Measurements from ENCODE around the gene PDE8A. TPM values are rescaled to one million over a fixed set of nuclear protein-coding genes. Genes with fewer than 3 reads are reported as not detected.

PDE8A gene
- total and polyA plus RNA-seq, 2 donors (not counting 1 experiment from before 2014, with no cell fraction given): 17.4 to 51.1 TPM

DNA sequence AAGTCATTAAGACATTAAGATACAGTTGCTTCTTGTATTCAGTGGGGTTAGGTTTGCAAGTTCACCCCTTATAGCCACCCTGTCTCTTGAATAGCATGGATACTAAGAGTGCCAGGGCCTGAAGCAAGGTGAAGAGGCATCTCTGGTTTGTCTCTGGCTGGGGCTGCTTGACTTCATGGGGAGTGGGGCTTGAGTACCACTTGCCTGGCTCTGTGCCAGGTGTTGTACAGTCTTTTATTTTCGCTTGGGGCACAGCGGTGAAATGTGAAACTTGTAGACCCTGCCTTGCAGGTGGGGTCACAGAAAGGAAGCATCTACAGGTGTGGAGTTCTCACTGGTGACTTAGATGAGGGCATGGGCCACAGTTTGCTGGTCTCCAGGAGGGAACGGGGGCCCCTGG lies 152.1 kb downstream of the PDE8A start:
- intact Hi-C loops (cut with micrococcal nuclease): no loop called here
- TF ChIP-seq EZH2 (IDR thresholded peaks at IDR 0.05; ENCODE audit: borderline replicate concordance, insufficient read depth, low read depth, low read length, poor library complexity, severe bottlenecking): no peak
- TF ChIP-seq, protein P1, sequence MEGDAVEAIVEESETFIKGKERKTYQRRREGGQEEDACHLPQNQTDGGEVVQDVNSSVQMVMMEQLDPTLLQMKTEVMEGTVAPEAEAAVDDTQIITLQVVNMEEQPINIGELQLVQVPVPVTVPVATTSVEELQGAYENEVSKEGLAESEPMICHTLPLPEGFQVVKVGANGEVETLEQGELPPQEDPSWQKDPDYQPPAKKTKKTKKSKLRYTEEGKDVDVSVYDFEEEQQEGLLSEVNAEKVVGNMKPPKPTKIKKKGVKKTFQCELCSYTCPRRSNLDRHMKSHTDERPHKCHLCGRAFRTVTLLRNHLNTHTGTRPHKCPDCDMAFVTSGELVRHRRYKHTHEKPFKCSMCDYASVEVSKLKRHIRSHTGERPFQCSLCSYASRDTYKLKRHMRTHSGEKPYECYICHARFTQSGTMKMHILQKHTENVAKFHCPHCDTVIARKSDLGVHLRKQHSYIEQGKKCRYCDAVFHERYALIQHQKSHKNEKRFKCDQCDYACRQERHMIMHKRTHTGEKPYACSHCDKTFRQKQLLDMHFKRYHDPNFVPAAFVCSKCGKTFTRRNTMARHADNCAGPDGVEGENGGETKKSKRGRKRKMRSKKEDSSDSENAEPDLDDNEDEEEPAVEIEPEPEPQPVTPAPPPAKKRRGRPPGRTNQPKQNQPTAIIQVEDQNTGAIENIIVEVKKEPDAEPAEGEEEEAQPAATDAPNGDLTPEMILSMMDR (IDR thresholded peaks at IDR 0.05): no peak
- H3K27ac Mint-ChIP-seq: no peak overlapping the region
- ATAC-seq (ENCODE audit: low read depth): no peak
- Histone ChIP-seq H4K20me1 (ENCODE audit: control insufficient read depth, insufficient read depth, low read length, poor library complexity, severe bottlenecking) (no peaks in the 10 kb centered on the region), H3K9me3 (ENCODE audit: control extremely low read depth in 1 of 3, control insufficient read depth in 2 of 3, insufficient read depth in 1 of 3, low read length in 2 of 3) (peaks cover 0 to 2% (median 0%) of the 10 kb centered on the region in 3 donors), H3K9ac (ENCODE audit: low read length) (no peak overlapping the region), H3K4me1 (ENCODE audit: control insufficient read depth in 2 of 2, insufficient read depth in 2 of 2, low read length in 2 of 2) (no peaks in the 10 kb centered on the region), H3K36me3 (replicated peaks in 1 of 2; ENCODE audit: control extremely low read depth in 1 of 2, control insufficient read depth in 1 of 2, extremely low read depth in 1 of 2, insufficient read depth in 2 of 2, low read length in 1 of 2) (peaks cover 0 to 43% of the 10 kb centered on the region in 2 experiments), H3K27me3 (replicated peaks in 1 of 4; ENCODE audit: control extremely low read depth in 1 of 4, control insufficient read depth in 3 of 4, insufficient read depth in 4 of 4, low read length in 3 of 4) (no peaks in the 10 kb centered on the region), H2AFZ (ENCODE audit: insufficient read depth, low read depth, low read length, poor library complexity, severe bottlenecking) (no peak overlapping the region), H3K4me2 (replicated peaks; ENCODE audit: low read depth, low read length, poor library complexity, severe bottlenecking) (no peak overlapping the region), H3K79me2 (ENCODE audit: control insufficient read depth, insufficient read depth, low read length) (no peaks in the 10 kb centered on the region), H3K4me3 (ENCODE audit: control extremely low read depth in 1 of 5, extremely low read depth in 1 of 5, insufficient read depth in 1 of 5, low read depth in 2 of 5, low read length in 4 of 5) (no peak overlapping the region), H3K27ac (ENCODE audit: low read length in 2 of 2) (no peak overlapping the region)
- H3K4me1 Mint-ChIP-seq: no peaks in the 10 kb centered on the region
- no peak overlapping the region for H3K4me3 Mint-ChIP-seq
- WGBS (ENCODE audit: insufficient coverage): 100% methylated on average over 3 of the region's 3 CpGs
- no peaks in the 10 kb centered on the region for H3K27me3 Mint-ChIP-seq
- CTCF ChIA-PET: no interaction called here
- H3K9me3 Mint-ChIP-seq (ENCODE audit: insufficient read depth): peaks cover 2% of the 10 kb centered on the region
- DNase-seq: no peak
- POLR2A ChIA-PET: no interaction called here

DNA sequence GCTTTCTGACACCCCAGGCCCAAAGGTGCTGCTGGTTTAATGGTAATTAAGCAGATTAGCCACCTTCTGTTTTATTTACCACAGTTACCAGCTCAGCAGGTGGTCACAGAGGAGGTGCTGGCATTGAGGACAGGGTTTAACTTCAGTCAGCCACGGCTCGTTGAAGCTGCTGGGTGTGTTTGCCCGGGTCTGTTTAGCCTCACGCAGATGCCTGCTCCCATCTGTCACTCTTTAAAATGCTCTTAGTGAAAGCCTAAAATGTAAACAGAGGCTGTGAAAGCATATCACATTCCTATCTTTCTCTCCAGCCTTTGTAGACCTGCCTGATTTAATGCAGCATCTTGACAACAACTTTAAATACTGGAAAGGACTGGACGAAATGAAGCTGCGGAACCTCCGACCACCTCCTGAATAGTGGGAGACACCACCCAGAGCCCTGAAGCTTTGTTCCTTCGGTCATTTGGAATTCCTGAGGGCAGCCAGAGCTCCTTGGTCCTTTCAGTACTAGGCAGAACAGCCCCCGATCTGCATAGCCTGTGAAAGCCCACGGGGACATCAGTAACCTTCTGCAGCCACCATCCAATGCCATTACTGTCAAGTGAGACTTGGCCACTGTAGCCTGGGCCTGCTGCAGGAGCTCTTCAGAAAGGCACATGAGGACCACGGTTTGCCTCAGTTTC lies 156.0 kb downstream of the PDE8A start:
- DNase-seq (no peak), ATAC-seq (ENCODE audit: low read depth) (no peak)
- H3K9me3 ChIP-seq (ENCODE audit: control extremely low read depth in 1 of 3, control insufficient read depth in 2 of 3, insufficient read depth in 1 of 3, low read length in 2 of 3): no peaks in the 10 kb centered on the region
- CTCF ChIA-PET: no interaction called here
- TF ChIP-seq, protein P1 (IDR thresholded peaks at IDR 0.05): no peak
- no peak for TF ChIP-seq EZH2 (IDR thresholded peaks at IDR 0.05; ENCODE audit: borderline replicate concordance, insufficient read depth, low read depth, low read length, poor library complexity, severe bottlenecking)
- H3K27me3 ChIP-seq (replicated peaks in 1 of 4; ENCODE audit: control extremely low read depth in 1 of 4, control insufficient read depth in 3 of 4, insufficient read depth in 4 of 4, low read length in 3 of 4): no peaks in the 10 kb centered on the region
- H3K4me3 ChIP-seq (ENCODE audit: control extremely low read depth in 1 of 5, extremely low read depth in 1 of 5, insufficient read depth in 1 of 5, low read depth in 2 of 5, low read length in 4 of 5): no peak overlapping the region
- Mint-ChIP-seq H3K27ac (no peak overlapping the region), H3K27me3 (no peaks in the 10 kb centered on the region), H3K9me3 (ENCODE audit: insufficient read depth) (no peaks in the 10 kb centered on the region), H3K4me3 (no peak overlapping the region), H3K4me1 (no peaks in the 10 kb centered on the region)
- no peak overlapping the region for H2AFZ ChIP-seq (ENCODE audit: insufficient read depth, low read depth, low read length, poor library complexity, severe bottlenecking)
- POLR2A ChIA-PET: no interaction called here
- intact Hi-C loops (cut with micrococcal nuclease): no loop called here
- 94% methylated on average over 10 of the region's 11 CpGs for WGBS (ENCODE audit: insufficient coverage)
- H4K20me1 ChIP-seq (ENCODE audit: control insufficient read depth, insufficient read depth, low read length, poor library complexity, severe bottlenecking): no peaks in the 10 kb centered on the region
- peaks cover 0 to 35% of the 10 kb centered on the region in 2 experiments for H3K36me3 ChIP-seq (replicated peaks in 1 of 2; ENCODE audit: control extremely low read depth in 1 of 2, control insufficient read depth in 1 of 2, extremely low read depth in 1 of 2, insufficient read depth in 2 of 2, low read length in 1 of 2)
- no peaks in the 10 kb centered on the region for H3K4me1 ChIP-seq (ENCODE audit: control insufficient read depth in 2 of 2, insufficient read depth in 2 of 2, low read length in 2 of 2)
- no peak overlapping the region for H3K4me2 ChIP-seq (replicated peaks; ENCODE audit: low read depth, low read length, poor library complexity, severe bottlenecking)
- no peak overlapping the region for H3K9ac ChIP-seq (ENCODE audit: low read length)
- H3K27ac ChIP-seq (ENCODE audit: low read length in 2 of 2): no peak overlapping the region
- no peaks in the 10 kb centered on the region for H3K79me2 ChIP-seq (ENCODE audit: control insufficient read depth, insufficient read depth, low read length)

Measured in B cell (primary cell).